GM12872 (cell line): ENCODE data around the gene ZNFX1.

Experiments
- CTCF ChIP-seq: IDR thresholded peaks from 3 replicates; pipeline ENCODE4 v1.5.1; 2011; ENCODE audit warnings: low read depth, mild to moderate bottlenecking, low read length, moderate library complexity; ENCODE audit not compliant: insufficient read depth

The ZNFX1 gene

GRCh38 chr20:49280463-49281058 is 2.7 kb upstream of the ZNFX1 start:
- TF ChIP-seq CTCF = no peak

DNA sequence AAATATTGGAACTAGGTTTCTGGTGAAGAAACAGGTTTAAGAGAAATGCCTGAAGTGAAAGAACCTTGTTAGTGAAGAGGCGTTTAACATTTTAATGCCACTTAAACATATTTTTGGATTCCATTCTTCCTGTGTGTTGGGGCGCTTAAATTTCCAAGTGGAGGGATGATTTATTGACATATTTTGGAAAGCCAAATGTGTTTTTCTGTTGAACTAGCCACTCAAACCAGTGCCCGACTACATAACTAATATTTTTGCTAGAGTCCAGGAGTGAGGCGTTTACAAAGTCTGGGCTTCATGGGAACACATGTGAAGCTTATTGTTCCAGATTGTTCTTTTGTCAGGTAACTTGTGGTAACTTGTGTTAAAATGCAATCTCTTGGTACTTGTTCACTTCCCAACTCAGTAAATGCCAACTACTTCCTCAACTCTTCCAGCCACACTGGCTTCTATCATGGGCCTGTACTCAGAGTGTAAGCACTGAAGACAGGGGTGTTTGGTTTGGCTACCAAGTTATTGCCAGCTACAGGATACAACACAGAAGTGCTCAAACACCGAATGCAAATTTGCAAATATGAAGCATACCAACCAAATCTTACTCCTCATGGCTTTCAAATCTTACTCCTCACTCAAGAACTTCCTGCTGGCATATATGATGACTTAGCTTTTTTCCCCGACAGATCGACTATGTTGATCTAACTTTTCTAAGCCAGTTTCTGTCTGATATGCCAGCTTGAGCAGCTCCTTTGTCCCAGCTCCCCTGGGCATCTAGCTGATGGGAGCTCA is 2.0 kb upstream of the ZNFX1 start:
- no peak for TF ChIP-seq CTCF

DNA sequence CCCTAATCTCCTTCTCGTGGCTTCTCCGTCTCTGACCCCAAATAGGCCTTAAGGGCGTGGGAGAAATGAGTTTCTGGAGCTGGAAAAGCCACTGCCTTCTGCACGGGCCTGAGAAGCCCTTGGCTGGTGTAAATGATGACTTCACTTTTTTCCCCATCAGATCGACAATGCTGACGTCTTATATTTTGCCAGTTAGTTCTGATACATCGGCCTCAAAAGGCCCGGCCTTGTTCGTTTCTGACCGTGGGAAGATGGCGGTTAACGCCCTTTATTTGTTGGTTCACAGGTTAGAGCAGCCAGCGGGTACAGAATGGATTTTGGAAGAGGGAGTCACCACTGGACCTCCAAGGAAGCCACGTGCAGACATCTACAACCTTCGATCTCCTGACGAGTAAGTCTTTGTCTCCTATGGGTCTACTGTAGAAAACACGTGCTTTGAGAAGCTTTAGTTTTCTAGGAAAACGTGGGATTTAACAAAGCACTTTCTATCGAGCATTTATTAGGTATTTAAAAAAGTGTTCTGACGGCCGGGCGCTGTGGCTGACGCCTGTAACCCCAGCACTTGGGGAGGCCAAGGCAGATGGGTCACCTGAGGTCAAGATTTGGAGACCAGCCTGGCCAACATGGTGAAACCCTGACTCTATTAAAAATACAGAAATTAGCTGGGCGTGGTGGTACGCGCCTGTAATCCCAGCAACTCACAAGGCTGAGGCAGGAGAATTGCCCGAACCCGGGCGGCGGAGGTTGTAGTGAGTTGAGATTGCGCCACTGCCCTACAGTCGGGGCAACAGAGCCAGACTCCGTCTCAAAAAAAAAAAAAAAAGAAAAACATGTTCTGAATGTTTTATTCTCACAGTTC is 1.2 kb upstream of the ZNFX1 start:
- no peak for TF ChIP-seq CTCF

DNA sequence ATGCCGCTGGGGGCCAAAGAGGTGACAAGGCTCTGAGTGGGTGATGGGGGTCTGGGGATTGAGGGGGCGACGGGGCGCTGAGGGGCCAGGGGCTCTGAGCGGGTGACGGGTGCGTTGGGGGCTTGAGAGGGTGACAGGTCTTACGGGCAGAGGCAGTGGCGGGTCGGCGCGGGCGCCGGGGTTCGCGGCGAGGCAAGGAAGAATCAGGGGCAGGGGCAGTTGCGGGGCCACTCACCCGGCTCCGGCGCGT is 146 bp downstream of the ZNFX1 start:
- no peak for TF ChIP-seq CTCF

- TF ChIP-seq CTCF = no peak
Measured at GRCh38 chr20:49276961-49277785, 684 bp downstream of the ZNFX1 start.

GRCh38 chr20:49276161-49276960 is 1.5 kb downstream of the ZNFX1 start:
- no peak for TF ChIP-seq CTCF
